Measurements from ENCODE around the gene NKX2-3.

Gene NKX2-3

DNA sequence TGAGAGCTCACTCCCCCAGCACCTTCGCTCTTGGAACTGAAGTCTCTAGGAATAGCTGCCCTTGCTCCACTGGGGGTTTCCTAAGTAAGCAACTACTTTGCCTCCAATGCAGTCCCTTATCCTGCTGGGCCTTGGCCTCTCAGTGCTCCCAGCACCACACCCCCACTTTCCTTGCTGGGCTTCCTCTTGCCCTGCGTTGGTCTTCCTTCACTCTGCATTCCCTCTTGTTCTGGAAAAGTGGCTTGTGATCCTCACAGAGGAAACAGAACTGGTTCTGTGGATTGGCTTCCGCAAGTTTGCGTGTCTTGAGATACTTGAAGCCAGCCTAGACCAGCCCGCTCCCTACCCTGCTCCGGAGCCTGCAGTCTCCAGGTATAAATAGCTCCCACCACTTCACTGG, 6.4 kb downstream of the NKX2-3 start:
- DNase-seq: no peak

DNA sequence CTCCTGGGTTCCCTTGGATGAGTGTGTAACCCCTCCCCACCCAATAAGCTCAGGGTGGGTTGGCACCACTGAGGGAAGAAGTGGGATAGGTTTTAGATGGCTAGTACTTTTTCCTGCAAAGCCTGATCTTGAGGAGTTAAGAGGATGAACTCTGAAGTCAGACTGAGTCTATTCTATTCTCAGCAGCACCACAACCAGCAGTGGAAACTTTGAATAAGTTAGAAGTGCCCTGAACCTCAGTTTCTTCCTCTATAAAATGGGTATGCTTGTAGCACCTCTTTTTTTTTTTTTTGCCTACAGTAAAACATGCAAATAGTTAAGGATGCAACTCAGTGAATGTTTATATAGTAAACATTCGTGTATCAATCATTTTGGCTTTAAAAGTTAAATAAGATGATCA, 7.1 kb downstream of the NKX2-3 start:
- no peak for DNase-seq

DNA sequence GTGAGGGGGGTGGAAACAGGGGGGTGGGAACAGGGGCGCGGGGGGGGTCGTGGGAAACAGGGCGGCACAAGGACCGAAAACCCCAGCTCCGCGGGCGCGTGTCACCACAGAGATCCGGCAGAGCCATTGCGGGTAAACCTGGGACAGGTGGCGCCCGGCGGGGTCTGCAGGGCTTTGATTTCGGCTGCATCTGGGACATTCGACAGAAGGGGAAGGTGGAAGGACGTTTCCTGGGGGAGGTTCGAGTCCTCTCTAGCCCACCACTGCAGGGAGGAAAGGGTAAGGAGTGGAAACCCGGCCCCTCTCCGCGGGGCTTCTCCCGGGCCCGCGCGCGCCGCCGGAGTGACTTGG, 7.5 kb downstream of the NKX2-3 start:
- no peak for DNase-seq

DNA sequence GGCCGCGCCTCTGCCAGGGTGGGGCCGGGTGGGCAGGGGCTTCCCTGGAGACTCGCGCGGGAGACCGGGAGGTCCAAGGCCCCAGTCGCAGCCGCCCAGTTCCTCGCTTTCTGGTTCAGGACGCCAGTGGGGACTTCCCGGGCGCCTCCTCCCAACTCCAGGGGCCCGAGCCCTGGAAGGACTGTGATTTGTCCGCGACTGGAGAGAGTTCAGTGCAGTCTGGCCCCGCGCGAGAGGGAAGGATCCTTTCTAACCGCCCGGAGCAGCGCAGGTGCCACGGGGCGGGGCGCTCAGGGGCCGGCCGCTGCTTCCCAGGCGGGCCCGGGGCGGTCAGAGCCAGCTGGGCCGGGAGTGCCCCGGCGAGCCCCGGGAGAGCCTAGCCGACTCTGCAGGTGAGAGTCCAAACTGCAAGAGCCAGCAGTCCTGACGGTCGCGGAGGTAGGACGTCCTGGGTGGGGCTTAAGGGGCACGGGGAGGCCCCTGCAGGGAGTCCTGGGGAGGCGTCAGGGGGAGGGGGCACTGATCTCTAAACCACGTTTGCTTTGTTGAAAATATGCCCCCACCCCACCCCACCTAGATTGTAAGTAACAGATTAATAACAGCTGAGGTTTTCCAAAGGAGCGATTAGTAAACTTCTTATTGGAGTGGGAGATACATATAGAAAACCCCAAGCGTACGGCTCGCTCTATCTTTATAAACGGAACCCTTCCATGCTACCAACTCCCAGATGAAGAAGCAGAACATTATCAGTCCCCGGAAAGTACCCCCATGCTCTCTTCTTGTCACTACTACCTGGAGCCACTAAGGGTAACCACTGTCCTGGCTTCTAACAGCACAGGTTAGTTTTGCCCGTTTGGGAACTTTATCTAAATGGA, 8.2 kb downstream of the NKX2-3 start:
- peak; percentile 78 for DNase-seq

DNA sequence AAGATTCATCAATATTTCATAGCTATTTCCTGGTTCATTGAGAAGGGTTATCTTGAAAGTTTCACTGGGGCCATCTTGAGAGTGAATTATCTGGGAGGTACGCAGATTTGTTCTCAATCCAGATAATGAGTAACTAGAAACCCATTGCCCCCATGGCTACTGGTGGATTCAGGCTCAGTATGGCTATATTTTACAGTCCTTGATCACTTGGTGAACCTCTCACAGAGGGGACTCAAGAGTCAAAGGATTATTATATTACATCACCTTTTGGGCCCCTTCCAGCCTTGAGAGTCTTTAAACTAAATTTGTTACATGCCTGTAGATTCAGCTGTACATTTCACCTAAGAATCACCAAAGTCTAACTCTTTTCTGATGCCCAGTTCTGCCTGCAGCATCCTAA, 11.6 kb downstream of the NKX2-3 start:
- no peak for DNase-seq

DNA sequence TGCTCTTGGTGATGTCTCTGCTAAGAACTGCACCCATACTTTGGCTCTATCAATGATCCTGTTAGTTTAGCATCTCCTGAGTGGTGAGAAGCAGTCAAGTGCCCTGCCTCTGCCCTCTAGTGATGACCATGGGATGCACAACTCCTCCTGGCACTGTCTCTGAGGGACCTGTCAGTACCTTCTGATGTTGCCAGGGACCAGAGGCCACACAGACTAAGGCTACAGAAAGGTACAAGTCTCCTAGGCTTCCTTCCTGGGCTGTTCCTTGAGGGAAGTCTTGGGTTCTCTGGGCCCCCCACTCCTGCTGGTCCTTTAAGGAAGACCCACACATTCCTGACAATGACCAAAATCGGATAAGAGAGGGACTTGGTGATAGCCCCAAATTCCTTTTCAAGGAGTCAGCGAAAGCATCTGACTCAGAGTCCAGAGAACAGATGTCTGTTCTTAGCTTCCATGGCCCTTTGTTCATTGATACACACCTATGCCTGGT, 15.3 kb downstream of the NKX2-3 start:
- DNase-seq: peak; percentile 75

DNA sequence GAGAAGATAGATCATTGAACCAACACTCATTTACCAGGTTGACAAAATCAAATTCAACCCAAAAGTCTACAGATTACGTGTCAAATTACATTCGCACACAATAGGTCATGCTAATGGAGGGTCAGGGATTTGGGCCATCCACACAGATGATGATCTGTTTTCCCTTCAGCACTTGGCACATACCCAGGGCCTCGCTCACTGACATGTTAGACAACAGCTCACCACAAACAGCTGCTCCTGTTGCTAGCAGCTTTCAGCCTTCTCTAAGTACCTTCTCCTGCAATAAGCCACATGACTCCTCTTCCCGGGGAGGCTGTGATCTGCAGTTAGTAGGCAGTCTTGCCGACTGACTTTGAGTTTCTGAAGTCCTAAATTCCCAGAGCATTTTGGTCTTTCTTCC, 18.4 kb downstream of the NKX2-3 start:
- DNase-seq: peak; percentile 92

DNA sequence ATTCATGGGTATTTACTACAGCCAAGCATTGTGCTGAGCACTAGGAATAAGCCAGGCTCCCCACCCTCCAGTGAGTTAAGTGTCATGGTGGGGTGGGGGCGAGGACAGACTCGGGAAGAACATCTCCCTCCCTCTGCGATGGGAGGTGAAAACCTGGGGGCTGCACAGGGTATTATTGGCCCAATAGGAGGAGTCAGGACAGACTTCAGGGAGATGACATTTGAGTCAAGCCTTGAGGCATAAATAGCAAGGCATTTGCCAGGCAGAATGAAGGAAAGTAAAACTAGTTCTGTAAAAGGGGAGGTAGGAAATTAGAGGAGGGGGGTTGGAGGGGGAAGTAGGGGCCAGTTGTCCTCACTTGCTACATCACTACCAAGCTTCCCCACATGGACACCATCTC, 18.9 kb downstream of the NKX2-3 start:
- DNase-seq: no peak

DNA sequence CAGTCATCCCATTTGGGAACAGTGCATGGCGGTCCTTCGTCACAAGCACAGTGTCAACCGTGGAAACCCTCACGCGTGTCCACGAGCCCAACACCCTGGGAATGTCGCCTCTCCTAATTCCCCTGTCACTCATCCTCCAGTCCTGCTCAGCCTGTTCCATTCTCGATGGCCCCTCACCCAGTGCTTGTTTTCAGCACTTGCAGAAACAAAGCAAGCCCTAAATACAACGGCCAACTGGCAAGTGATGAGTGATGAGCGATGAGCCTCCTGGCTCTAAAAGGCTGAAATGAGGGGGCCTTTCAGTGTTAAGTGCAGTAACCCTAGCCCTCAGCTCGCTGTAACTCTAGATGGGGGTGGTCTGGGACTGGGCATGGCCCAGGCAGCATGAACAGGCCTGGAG, 22.6 kb downstream of the NKX2-3 start:
- DNase-seq: no peak

DNA sequence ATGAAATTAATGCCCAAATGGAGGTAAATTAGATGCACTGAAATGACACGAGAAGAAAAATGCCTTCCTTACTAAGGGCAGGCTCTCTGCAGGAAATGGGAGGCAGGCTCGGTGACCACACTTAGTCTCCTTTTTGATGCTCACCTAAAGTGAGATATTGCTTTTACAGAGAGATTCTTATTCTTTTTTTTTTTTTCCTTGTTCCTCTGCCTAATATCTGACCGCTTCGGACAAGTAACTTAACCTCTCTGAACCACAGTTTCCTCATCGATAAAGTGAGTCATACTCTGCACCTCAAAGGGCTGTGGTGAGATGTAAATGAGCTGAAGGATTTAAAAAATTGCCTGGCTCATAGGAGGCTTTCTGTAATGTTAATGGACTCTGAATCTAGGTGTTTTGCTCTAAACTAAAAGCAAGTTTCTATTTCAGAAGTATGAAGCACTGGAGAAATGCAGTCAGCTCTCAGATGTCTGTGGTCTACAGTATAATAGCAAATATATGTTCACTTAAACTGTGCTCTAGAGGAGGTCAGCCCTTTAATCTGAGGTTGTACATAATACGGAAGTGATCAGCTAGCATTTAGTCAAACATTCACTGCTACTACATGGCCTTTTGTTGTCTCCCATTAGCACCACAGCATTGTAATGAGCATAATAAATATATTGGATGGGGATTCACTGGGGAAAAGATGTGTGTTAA, 23.2 kb downstream of the NKX2-3 start:
- DNase-seq: no peak

DNA sequence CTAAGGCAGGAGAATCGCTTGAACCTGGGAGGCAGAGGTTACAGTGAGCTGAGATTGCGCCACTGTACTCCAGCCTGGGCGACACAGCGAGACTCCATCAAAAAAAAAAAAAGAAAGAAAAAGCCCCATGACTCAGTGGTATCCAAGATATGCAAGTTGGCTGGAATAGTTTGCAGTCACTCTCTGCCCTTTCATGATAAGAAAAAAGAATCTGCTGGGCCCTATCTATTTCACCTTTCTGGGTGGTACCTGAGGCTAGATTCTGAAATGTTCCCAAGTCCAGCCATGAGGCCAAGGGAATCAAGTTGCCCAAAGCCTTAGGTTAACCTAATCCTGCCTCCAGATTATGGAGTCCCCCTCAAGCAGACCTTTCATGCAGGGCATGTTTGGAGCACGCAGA, 24.3 kb downstream of the NKX2-3 start:
- no peak for DNase-seq

DNA sequence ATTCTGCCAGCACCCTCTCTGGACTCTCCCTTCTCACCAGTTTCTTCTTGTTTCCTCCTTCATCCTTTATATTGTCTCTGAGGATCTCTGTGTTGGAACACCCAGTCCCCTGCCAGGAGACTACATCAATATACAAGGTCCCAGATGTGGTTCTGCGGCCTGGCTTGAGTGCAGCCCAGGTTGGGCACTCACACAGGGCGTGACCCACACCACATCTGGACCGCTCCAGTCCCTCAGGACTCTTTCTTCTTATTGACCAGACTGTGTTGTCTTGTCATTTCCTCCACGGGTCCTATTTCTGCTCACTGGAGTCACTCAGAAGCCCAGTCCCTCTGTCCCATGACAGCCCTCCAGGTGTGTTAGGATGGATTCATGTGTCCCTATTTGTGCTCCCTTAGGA, 26.0 kb downstream of the NKX2-3 start:
- no peak for DNase-seq

DNA sequence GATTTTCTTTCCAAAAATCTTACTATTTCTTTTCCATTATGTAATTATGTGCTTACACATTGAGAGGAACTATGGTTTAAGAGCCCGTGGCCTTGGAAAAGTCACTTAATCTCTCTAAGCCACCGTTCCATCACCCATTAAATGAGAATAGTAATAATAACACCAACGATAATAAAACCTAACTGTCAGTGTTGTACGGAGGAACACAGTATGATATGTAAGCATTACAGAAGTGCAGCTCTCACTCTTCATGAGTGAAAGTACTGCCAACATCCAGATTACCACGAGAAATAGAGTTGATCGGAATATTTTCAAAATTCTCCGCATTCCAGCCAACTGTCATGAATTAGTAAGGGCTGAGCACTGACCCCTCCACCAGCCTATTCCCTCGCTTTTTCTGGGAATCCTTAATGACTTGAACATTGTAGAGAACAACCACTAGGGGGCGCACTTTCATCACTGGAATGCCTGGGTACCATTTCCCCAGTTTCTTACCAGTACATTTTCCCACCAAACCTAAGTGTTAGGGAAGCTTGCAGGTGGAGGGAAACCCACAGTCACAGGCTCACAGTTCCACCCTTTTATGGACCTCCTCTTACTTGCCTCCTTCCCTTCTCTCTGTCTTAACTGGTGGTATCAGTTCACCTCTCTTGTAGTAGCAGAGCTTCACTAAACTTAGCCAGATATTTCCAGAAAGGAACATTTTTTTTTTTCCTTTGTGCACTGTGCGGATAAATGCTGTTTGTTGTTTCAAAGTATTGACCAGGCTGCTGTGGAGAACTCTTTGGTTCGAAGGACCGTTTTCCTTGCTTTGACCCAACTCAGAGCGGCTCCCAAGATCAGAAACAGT, 27.8 kb downstream of the NKX2-3 start:
- peak; percentile 81 for DNase-seq

DNA sequence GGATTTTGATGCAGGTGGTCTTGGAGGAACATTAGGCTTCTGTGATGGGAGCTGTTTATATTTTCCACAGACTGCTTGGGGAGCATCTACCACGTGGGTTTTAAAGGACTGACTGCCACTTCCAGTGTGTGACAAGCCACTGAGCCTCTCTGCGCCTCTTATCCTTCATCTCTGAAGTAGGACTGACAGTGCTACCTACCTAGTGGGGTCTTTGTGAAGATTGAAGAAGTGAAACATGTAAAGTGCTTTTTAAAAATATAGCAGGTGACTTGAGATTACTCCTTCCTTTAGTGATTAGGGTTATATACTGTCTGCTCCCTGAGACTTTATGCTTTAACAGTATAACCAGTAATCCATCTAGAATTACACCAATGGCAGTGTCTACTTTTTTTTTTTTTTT, 29.9 kb downstream of the NKX2-3 start:
- DNase-seq: no peak

DNA sequence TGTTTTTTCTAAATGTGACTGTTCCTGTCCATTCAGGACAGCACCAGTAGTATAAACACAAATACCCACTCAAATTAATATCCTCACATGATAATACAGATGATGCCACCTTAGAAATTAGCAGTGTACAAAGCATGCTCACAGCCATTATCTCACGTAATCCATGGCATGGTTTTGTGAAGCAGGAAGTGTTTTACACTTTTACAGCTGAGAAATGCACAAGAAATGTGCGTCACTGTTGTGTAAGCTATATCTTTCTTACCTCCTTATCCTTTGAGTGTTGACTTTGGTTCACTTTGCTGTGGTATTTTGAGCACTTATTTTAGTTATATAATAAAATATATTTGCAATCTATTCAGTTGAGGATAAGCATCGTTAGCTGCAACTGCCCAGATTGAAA, 31.6 kb downstream of the NKX2-3 start:
- DNase-seq: no peak

DNA sequence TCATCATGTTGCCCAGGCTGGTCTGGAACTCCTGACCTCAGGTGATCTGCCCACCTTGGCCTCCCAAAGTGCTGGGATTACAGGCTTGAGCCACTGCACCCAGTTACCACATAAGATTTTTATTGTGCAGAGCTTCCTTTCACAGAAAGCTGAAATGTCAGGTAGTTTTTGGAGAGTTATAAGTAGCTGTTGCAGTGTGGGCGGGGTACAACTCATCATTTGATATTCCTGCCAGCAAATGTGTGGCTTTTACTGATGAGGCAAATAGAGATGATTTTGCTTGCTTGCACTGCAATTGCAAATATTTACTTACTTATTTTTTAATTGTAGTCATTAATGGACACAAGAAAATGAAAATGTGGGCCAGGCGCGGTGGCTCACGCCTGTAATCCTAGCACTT, 32.4 kb downstream of the NKX2-3 start:
- no peak for DNase-seq

DNA sequence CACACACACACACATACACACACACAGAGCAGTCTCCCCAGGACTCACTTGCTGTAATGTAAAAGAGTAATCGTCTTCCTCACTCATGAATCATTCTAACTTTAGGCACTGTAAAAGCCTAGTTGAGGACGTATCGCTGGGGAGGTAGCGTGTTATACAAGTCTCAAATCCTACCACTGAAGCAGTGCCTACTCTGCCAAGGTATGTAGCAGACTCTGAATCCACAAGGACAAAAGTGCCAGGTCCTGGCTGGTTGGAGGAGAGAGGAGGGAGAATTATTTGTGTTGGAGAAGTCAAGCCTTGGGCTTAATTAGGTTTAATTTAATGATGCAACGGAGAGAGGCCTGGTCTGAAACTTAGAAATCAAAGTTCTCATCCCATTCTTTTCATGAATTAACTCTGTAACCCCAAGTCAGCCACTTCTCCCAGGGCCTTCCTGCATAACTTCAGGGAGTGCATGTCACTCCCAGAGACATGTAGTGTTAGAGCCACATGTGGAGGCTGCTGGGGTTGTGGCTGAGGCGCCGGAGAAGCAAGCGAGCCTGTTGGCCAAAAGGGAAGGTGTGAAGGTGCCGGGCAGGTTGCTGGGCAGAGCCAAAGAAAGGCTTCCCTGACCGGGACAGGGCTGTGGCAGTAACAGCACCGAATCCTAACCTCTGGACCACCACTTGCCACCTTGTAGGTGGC, 36.7 kb downstream of the NKX2-3 start:
- DNase-seq: no peak

DNA sequence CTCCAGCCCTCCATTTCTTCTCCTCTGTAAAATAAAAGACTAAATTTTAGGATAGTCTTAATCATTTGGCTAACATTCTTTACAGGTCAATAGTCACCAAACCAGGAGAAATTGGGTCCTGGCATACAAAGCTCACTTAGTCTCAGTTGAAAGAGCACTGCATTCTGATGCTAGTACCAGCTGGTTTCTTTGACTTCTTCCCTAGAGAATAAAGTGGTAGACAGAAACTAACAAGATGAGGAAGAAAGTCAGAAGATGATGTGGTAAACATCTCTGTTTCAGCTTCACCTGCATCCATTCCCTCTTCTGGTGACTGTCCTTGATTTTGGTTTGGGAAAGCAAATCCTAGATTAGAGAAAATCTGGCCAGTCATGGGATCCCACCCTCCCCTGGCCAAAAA, 37.2 kb downstream of the NKX2-3 start:
- no peak for DNase-seq

DNA sequence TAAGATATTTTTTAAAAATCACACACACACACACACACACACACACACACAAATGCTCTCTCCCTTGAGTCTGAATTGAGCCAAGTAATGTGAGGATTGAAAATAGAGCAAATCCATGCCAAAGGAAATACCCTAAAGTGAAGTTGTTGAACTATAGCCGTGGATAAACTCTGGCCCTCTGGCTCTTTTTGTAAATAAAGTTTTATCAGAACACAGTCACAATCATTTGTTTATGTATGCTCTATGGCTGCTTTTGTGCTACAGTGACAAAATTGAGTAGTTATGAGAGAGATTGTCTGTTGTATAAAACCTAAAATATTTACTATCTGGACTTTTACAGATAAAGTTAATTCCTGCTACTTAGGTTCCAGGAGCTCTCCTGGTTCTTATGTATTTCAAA, 39.1 kb downstream of the NKX2-3 start:
- no peak for DNase-seq

DNA sequence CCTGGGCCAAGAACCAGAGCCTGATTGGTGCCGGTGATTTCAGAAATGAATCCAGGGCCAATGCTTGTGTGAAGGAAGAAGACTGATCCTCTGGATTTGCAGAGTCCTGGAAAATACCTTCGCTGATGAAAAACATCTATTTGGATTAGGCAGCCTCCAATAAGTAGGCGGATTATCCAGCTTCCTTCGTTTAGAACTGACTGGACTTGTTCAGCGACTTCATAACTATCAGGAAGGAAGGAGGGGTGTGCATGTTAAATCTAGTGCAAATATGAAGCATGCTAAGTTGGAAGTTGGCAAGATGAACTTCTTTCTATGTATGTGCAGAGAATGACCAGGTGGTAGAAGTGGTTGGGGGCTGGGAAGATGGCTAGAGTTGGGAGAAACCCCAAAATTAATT, 41.0 kb downstream of the NKX2-3 start:
- DNase-seq: no peak

DNA sequence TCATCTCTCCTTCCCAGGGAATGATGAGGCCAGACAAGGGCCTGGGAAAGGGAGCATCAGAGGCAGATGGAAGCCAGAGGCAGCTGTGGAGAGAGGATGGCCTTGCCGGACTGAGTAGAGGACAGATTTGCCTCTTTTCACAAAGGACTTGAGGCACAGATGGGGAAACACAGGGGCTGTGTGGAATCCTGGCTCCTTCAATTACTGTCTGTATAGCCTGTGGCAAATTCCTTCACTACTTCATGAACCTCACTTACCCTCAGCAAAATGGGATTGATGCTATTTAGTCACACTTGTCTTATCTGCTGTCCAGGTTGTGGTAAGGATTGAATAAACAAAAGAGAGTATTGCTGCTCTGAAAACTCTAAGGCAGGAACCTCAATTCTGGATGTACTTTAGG, 47.2 kb downstream of the NKX2-3 start:
- DNase-seq: peak; percentile 77

DNA sequence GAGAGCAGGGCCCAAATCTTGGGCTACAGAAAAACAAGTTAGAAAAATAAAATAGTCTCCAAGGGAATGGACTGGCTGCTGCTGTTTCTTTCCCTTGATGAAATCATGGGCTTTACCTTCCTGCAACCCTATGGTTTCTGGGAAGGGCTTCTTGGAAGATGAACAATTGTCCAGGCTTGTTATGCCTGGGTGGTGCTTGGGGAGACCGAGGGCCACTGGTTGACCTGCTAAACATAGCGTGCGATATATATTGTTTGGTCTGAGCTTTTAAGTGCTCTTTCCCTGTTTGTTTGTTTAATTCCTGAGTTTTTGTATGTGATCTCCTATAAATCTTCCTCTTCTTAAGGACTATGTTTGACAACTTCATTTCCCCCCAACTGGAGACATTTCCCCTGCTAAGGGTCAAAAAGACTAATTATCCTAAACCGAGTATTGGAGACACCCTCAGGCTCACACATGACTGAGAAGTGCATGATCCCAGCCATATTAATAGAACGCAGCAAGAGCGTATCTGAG, 49.6 kb downstream of the NKX2-3 start:
- no peak for DNase-seq

DNA sequence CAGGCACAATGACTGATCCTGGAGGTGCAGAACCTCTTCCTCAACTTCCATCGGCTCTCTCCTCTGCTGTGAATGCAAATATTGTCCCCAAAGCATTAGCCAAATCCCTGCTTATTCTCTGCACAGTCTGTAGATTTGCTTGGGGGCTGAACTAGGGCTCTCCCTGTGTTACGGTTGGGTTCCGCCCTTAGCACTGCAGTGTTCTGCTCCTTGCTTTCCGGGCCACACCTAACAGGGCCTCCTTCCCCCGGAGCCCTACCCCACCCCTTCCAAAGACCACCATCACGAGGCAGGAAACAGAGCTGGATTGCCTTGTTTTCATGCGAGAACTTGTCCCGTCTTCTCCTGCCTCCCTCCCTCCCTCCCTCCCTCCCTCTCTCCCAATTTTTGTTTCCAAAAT, 50.9 kb downstream of the NKX2-3 start:
- no peak for DNase-seq
